Hippocampal formation (tissue), 2 donors: ENCODE data around the gene ARMC2.
"Not testable (repeated sequence)": the region's sequence is repeated elsewhere in the genome, so short reads cannot be mapped to it uniquely, and the experiment has no call there.

Source experiments
- DNase-seq, 2 donors: peaks; one replicate each; lab custom pipeline; 2025; lab: John Stamatoyannopoulos, UW

ARMC2 gene

GRCh38 chr6:108952776-108953486 lies 104.7 kb downstream of the ARMC2 start:
- DNase-seq: no peak

DNA sequence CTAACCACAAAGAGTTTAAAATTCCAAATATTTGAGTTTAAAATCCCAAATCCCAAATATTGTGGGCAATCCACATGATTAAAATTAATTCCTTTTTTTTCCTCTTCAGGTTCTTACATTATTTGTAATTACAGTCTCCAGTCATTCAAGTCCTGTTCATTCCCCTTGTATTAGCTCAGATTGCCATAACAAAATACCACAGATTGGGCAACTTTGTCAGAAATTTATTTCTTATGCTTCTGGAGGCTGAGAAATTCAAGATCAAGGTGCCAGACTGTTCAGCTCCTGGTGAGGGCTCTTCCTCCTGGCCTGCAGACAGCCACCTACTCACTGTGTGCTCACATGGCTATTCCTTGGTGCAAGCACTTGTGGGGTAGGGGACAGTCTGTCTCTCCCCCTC lies 105.5 kb downstream of the ARMC2 start:
- no peak for DNase-seq

GRCh38 chr6:108955329-108955949 lies 107.2 kb downstream of the ARMC2 start:
- no peak for DNase-seq

GRCh38 chr6:108957221-108957620 lies 109.0 kb downstream of the ARMC2 start:
- DNase-seq: no peak

- no peak for DNase-seq
Observed at GRCh38 chr6:108958900-108959770, 110.9 kb downstream of the ARMC2 start.

DNA sequence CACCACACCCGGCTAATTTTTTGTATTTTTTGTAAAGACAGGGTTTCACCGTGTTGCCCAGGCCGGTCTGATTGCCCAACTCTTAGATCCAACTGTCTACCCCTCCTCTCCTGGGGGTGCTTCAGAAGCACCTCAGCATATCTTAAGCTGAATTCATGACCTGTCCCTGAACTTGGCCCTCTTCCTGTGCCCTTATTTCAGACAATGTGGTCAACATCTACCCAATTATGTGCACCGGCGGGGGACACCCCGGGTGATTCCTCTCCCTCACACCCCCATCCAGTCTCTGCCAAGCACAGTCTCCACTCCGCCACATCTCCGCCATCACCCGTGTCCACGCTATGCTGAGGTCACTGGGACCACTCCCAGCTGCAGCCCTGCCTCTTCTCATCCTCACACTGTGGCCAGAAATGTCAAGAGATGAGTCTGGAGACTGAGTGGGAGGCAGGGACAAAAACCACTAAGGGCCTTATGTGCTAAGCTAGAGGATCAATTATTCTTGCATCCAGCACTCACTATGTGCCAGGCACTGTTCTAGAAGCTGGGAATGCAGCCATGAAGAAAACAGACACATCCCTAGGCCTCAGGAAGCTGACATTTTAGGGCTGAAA lies 111.9 kb downstream of the ARMC2 start:
- no peak for DNase-seq

DNA sequence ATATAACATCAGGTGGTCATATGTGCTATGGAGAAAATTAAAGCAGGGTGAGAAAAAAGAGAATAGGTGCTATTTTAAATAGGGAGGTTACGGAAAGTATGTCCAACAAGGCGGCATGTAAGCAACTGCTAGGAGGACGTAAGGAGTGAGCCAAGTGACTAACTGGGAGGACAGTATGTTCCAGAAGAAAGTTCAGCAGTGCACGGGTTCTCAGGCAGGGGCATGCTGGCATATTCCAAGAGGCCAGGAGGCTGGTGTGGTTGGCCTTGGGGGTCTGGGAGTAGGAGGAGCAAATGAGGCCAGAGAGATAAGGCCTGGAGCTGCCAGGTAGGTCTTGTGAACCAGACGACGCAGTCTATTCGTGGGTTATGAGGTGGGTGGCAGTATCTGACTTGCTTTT lies 112.4 kb downstream of the ARMC2 start:
- DNase-seq: no peak

DNA sequence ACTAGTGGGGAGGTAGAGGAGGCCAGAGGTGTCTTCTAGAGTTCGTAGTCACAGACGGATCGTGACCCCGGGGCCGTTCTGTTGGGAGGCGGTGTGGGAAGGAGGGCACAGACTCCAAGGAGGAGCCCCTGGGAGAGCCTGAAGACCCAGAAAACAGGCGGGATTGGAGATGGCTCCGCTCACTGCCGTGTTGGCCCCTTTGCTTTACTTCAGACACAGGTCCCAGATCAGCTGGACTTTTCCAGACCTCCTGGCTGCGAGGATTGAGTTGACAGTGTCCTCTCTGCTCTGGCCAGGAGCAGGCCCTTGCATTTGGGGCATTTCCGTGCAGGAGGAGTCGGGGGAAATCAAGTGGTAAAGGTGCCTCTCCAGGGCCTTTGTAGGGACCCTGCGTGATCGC lies 112.9 kb downstream of the ARMC2 start:
- no peak for DNase-seq

DNA sequence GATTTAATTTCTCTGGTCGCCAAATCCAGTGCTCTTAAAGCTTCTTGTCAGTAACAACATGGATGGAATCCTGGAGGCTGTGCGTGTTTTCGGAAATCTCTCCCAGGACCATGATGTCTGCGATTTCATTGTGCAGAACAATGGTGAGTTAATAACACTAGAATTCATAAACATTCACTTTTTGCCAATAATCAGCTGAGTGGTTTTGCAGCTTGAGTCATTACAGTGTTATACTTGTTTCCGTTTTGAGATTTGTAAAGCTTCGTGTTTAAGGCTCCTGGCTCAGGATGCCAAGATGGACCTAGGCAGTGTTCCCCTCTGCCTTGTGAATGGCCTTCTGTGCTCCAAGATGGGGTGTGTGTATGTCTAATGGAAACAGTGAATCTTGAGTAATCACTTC lies 113.8 kb downstream of the ARMC2 start:
- no peak for DNase-seq

DNA sequence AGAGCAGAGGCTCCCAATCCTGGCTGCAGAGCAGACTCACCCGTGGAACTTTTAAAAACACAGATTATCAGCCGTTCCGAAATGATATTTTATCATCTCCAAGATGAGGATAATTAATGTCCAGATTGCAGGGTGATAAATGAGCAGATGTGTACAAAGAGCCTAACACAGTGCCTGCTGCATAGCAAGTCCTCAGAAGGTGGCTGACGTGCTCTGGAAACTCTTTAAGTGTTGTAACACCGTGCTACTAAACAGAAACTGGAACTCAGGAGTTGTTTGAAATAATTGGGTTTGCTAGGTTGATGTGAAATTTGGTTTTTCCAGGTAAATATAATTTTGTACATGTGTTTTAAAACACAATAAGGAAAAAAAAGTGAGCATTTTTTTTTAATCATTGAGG lies 118.0 kb downstream of the ARMC2 start:
- DNase-seq: no peak

DNA sequence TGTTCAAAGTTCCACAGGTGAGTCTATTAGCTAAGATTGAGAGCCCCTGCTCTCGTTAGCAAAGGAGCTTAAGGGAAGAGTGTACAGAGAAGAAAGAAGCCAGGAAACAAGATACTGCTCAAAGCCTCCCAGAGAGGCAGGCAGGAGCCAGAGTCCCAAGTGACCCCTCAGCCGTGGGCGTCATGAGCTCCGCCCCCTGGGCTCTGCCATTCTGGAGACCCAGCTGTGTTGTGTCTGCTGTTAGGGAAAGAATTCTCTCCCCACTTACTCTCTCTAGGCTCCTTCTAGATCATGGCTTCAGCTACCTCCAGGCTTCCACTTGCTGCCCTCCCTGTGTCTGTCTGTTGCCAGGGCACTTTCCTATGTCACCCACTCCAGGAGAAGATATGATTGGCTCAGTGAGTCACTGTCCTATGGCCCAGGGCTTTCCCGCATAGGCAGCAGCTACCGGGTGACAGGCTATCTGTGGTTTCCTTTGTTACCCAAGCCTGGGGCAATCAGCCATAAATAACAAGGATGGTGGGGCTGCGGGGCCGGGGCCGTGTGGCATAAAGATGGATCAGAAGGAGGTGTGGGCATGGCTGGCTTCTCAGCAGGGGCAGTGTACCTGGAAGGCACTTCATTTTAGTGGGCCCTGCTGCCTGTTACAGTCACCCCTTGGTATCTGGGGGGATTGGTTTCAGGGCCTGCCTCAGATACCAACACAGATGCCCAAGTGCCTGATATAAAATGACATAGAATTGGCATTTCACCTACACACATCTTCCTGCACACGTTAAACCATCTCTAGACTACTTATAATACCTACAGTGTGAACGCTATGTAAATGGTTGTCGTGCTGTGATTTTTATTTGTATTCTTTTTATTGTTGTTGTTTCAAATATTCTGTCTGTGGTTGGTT lies 118.9 kb downstream of the ARMC2 start:
- DNase-seq: no peak

DNA sequence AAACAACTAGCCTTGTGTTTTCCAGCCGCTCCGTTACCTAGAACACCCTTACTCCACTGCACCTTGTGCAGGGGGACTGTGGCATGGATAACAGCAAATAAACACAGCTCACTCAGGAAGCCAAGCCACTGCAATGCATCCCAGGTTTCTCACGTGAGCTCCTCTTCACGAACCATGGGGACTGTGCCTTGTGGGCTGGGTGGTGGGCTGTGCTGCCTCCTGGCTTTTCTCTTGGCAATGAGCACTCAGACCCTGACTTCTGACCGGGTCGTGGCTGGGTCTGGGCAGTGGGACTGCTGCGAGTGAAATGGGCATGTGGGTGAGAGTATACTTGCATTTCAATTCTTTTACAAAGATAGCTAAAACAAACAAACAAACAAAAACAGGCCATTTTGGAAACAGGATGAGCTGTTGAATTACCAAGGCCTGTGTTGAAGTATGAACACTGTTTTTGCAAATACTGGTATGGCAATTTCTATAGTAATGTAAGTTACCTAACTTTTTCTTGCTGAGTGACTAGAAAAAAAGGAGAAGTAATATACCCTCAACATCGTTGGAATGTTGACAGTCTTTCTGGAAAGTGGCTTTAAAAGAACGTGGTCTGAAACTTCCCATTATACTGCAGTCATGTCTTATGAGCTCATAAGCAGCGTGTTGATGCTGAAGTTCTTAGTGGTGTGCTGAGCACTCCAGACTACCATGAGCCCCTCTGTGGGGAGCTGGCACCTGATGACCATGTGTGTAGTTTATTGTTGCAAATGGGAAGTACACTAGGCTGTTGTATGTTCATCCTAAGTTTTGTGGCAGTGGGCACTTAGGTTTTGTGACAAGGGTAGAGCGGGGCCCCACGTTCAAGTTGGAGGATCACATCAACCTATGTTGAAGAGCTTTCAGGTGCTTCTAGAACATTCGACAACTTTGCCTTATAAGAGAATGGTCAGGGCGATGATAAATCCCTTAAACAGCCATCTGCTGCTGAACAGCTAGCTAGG lies 120.4 kb downstream of the ARMC2 start:
- DNase-seq: no peak

DNA sequence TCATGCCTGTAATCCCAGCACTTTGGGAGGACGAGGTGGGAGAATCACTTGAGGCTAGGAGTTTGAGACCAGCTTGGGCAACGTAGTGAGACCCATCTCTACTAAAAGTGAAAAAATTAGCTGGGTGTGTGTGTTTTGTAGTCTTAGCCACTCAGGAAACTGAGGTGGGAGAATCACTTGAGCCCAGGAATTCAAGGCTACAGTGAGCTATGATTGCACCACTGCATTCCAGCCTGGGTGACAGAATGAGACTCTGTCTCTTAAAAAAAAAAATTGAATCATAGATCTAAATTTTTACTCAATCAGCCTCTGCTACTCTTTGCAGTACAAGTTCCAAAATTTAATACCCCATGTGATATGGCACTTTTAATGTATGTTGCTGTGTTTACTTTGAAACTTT lies 121.6 kb downstream of the ARMC2 start:
- no peak for DNase-seq

DNA sequence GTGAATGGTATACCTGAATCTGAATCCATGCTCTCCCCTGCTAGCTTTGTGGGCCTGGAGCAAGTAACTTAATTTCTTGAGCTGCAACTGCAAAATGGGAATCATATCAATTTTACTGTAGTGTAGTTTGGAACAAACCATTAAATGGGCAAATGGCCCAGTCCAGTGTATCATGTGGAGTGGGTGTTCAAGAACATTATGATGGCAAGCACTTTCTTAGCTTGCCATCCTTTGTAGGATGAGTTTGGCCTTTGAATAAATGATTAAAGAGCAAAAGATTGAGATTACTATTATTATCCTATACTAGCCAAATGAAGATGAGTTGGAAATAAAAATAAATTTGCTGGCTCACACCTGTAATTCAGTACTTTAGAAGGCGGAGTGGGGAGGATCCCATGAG lies 126.0 kb downstream of the ARMC2 start:
- DNase-seq: no peak

- DNase-seq: not testable (repeated sequence)
Observed at GRCh38 chr6:108978638-108979037, 130.4 kb downstream of the ARMC2 start.

- DNase-seq: no peak
Observed at GRCh38 chr6:108982154-108983113, 134.2 kb downstream of the ARMC2 start.

GRCh38 chr6:108983151-108983550 lies 134.9 kb downstream of the ARMC2 start:
- DNase-seq: no peak

- DNase-seq: no peak
Observed at GRCh38 chr6:108985301-108985700, 137.1 kb downstream of the ARMC2 start.

DNA sequence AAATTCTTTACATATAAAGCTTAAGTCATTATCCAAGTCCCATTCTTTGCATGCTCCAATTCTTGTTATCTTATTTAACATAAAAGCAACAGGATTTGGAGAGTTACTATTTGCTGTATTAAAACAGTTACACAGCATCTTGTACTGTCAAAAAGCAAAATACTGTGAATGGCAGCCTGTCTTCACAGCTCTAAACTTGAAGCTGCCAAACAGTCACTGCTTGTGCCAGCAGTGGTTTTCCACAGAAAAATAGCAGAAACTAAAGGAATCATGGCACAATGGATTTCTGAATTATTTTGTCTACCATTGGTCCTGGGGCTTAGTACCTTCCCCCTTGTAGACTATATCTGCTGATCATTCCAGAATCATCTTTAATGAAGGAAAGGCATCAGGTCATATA lies 138.9 kb downstream of the ARMC2 start:
- DNase-seq: no peak
